Gastroesophageal sphincter (tissue), 4 donors: ENCODE data around the gene SMARCA1. TPM values are rescaled to one million over a fixed set of nuclear protein-coding genes. Genes with fewer than 3 reads are reported as not detected.
A peak's percentile ranks its signal among the peaks of the same experiment; 100 is the strongest.
"Not testable (repeated sequence)": the region's sequence is repeated elsewhere in the genome, so short reads cannot be mapped to it uniquely, and the experiment has no call there.

Experiments used
- ATAC-seq: fragments of 150-250 bp; one replicate; pipeline ENCODE4 v1.9.1; 2016; ENCODE audit warnings: mild to moderate bottlenecking, moderate library complexity
- H3K27ac ChIP-seq, 4 donors: fragments of 200-600 bp; sonication (generic) in 3 of 4; 1 replicate in 3 of 4; 2 replicates in 1 of 4; pipeline ENCODE4 v1.5.1; 2016 to 2019
- H3K27me3 ChIP-seq: fragments of 200-600 bp; sonication (generic); one replicate; pipeline ENCODE4 v1.5.1; 2019
- H3K36me3 ChIP-seq, 2 donors: fragments of 200-600 bp; sonication (generic); one replicate each; pipeline ENCODE4 v1.5.1; 2019; ENCODE audit warnings: control low read depth in 1 of 2
- H3K4me1 ChIP-seq, 3 donors: fragments of 200-600 bp; sonication (generic); 1 replicate in 2 of 3; 2 replicates in 1 of 3; pipeline ENCODE4 v1.5.1; 2016 to 2019; ENCODE audit warnings: control low read depth in 2 of 3
- H3K4me3 ChIP-seq, 2 donors: fragments of 200-600 bp; sonication (generic); one replicate each; pipeline ENCODE4 v1.5.1; 2019; ENCODE audit warnings: mild to moderate bottlenecking in 1 of 2, moderate library complexity in 1 of 2
- H3K9me3 ChIP-seq, 3 donors: fragments of 200-600 bp; sonication (generic); one replicate each; pipeline ENCODE4 v1.5.1; 2017 to 2019; ENCODE audit warnings: control low read depth in 2 of 3
- CTCF ChIP-seq, 4 experiments: fragments of 200-600 bp in 2 of 4; fragments of 450-650 bp in 2 of 4; sonication (generic) in 1 of 4; IDR thresholded peaks; one replicate each; pipeline ENCODE4 v1.5.1; 2017 to 2019; ENCODE audit warnings: antibody characterized with exemption in 4 of 4, mild to moderate bottlenecking in 2 of 4, moderate library complexity in 2 of 4
- EP300 ChIP-seq: sonication (generic); formaldehyde crosslinking; IDR thresholded peaks from one replicate; pipeline ENCODE4 v1.6.1; 2017; ENCODE audit warnings: antibody characterized with exemption, mild to moderate bottlenecking
- POLR2A ChIP-seq, 2 donors: fragments of 450-650 bp; IDR thresholded peaks; one replicate each; pipeline ENCODE4 v1.6.1; 2017; ENCODE audit warnings: antibody characterized with exemption in 2 of 2, mild to moderate bottlenecking in 2 of 2, moderate library complexity in 1 of 2
- POLR2AphosphoS5 ChIP-seq: sonication (generic); formaldehyde crosslinking; IDR thresholded peaks from one replicate; pipeline ENCODE4 v1.6.1; 2017; ENCODE audit warnings: antibody characterized with exemption
- WGBS, 2 donors: methylation state at CpG; one replicate each; pipeline ENCODE4 v1.1.5; 2018; ENCODE audit warnings: low coverage in 1 of 2; 5-methylcytosine and 5-hydroxymethylcytosine counted together
- total RNA-seq, 4 donors: library from RNA; depleted of rRNA; stranded (reverse); fragments of >200 nt; gene quantifications; one replicate each; pipeline ENCODE4 v1.1.0, GENCODE V29; 2016

Gene SMARCA1
- total RNA-seq, 4 donors from 2014 or later = 55.4 to 91.7 (median 64.1) TPM

GRCh38 chrX:129556806-129557315 is 33.6 kb upstream of the SMARCA1 start:
- no peak overlapping the region for H3K27ac ChIP-seq
- H3K36me3 ChIP-seq = peaks cover 0 to 43% of the 10 kb centered on the region in 2 donors
- peaks cover 0 to 10% (median 0%) of the 10 kb centered on the region in 3 donors for H3K4me1 ChIP-seq
- no peaks in the 10 kb centered on the region for H3K27me3 ChIP-seq
- no peak overlapping the region for H3K4me3 ChIP-seq
- TF ChIP-seq POLR2A (IDR thresholded peaks at IDR 0.05) (no peak), POLR2AphosphoS5 (no peak), CTCF (IDR thresholded peaks at IDR 0.05) (no peak)
- H3K9me3 ChIP-seq = no peaks in the 10 kb centered on the region
- no peak for ATAC-seq
- 67% methylated on average over 5 of the region's 5 CpGs; no CpG with 5 or more reads in 1 of the 2 donors for WGBS, 2 donors

- not testable (repeated sequence) for H3K4me3 ChIP-seq, ATAC-seq, H3K27ac ChIP-seq, H3K27me3 ChIP-seq, H3K9me3 ChIP-seq, H3K4me1 ChIP-seq
- 80% methylated on average over 1 of the region's 8 CpGs; no CpG with 5 or more reads in 1 of the 2 donors for WGBS, 2 donors
- peaks cover 0 to 22% of the 10 kb centered on the region in 2 donors for H3K36me3 ChIP-seq
Measured at GRCh38 chrX:129554816-129555215, 31.5 kb upstream of the SMARCA1 start.

GRCh38 chrX:129553619-129554288 is 30.5 kb upstream of the SMARCA1 start:
- TF ChIP-seq CTCF (IDR thresholded peaks at IDR 0.05) (no peak), POLR2AphosphoS5 (no peak), POLR2A (IDR thresholded peaks at IDR 0.05) (no peak), EP300 (no peak)
- Histone ChIP-seq H3K27ac (no peak overlapping the region), H3K4me3 (no peak overlapping the region), H3K36me3 (peaks cover 0 to 12% of the 10 kb centered on the region in 2 donors), H3K27me3 (no peaks in the 10 kb centered on the region), H3K9me3 (no peaks in the 10 kb centered on the region), H3K4me1 (peaks cover 0 to 18% (median 0%) of the 10 kb centered on the region in 3 donors)
- ATAC-seq = no peak
- 78 to 90% methylated on average over 2 to 3 of the region's 3 CpGs for WGBS, 2 donors

GRCh38 chrX:129549124-129549523 is 25.8 kb upstream of the SMARCA1 start:
- TF ChIP-seq POLR2A (IDR thresholded peaks at IDR 0.05) (no peak), CTCF (IDR thresholded peaks at IDR 0.05) (no peak), EP300 (no peak), POLR2AphosphoS5 (no peak)
- ATAC-seq = no peak
- Histone ChIP-seq H3K4me1 (peaks cover 0 to 20% (median 0%) of the 10 kb centered on the region in 3 donors), H3K36me3 (no peaks in the 10 kb centered on the region), H3K9me3 (no peaks in the 10 kb centered on the region), H3K27me3 (no peaks in the 10 kb centered on the region), H3K27ac (peak overlapping the region in 2 of 4 donors; percentile 46 to 48), H3K4me3 (no peak overlapping the region)
- WGBS, 2 donors = no CpG with 5 or more reads among the region's 1 CpG

GRCh38 chrX:129545408-129545807 is 22.1 kb upstream of the SMARCA1 start:
- peak overlapping the region; percentile 66 to 89 (median 72) for H3K27ac ChIP-seq
- H3K9me3 ChIP-seq = no peaks in the 10 kb centered on the region

More at GRCh38 chrX:129545408-129545807, 22.1 kb upstream of the SMARCA1 start:
- no peaks in the 10 kb centered on the region for H3K36me3 ChIP-seq
- ATAC-seq = no peak
- H3K27me3 ChIP-seq = no peaks in the 10 kb centered on the region
- H3K4me1 ChIP-seq = peaks cover 0 to 41% (median 0%) of the 10 kb centered on the region in 3 donors
- WGBS, 2 donors = 67% methylated on average over 1 of the region's 1 CpG; no CpG with 5 or more reads in 1 of the 2 donors
- no peak overlapping the region for H3K4me3 ChIP-seq
- TF ChIP-seq POLR2A (IDR thresholded peaks at IDR 0.05) = no peak
- no peak for TF ChIP-seq CTCF (IDR thresholded peaks at IDR 0.05)
- TF ChIP-seq EP300 = no peak
- TF ChIP-seq POLR2AphosphoS5 = no peak
